ENCODE results near the gene CORO6.

CORO6 gene

DNA sequence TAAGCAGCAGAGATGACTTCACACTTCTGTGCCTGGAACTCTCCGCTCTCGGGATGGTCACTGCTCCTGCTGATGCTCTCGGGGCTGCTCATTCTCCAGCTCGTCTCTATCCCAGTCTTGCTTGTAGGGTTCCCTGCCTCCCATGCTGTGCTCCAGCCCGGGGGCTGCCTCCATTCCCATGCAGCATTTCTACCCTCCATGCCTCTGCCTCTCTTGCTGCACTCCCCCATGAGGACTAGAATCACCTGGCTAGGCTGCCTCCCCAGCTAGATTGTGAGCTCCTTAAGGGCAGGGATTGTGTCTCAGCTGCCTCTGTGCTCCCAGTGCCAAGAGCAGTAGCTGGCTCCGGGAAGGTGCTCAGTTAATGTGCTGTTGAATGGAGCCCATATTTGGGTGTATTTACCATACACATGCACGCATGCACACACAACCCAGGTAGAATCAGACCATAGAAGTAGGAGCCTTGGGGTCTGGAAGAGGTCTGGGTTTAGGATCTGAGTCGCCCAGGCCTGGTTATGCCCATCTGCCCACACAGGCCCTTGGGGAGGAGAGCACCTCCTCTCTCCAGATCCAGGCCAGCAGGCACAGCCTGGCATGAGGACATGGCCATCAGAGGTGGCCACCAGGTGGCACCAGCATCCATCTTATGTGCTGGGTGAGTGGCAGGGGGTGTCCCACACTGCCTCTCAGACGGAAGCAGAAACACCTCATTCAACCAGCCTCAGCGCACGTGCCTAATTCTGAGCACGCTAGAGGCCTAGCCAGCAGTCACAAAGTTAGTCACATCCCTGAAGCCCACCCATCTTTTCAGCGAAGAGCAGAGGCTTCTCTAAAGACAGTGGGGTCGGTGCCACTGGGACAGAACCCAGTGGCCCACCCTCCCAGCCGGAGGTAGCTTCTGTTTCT, 42.6 kb downstream of the CORO6 start:
- H3K36me3 ChIP-seq = peaks cover 72% of the 10 kb centered on the region
- H3K27ac ChIP-seq = no peak overlapping the region
- TF ChIP-seq, protein P1, sequence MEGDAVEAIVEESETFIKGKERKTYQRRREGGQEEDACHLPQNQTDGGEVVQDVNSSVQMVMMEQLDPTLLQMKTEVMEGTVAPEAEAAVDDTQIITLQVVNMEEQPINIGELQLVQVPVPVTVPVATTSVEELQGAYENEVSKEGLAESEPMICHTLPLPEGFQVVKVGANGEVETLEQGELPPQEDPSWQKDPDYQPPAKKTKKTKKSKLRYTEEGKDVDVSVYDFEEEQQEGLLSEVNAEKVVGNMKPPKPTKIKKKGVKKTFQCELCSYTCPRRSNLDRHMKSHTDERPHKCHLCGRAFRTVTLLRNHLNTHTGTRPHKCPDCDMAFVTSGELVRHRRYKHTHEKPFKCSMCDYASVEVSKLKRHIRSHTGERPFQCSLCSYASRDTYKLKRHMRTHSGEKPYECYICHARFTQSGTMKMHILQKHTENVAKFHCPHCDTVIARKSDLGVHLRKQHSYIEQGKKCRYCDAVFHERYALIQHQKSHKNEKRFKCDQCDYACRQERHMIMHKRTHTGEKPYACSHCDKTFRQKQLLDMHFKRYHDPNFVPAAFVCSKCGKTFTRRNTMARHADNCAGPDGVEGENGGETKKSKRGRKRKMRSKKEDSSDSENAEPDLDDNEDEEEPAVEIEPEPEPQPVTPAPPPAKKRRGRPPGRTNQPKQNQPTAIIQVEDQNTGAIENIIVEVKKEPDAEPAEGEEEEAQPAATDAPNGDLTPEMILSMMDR (IDR thresholded peaks at IDR 0.05; ENCODE audit: low read depth, low read length) = peak; percentile 96
- DNase-seq = peak; percentile 83
- H3K9me3 ChIP-seq (ENCODE audit: severe bottlenecking) = no peaks in the 10 kb centered on the region
- H3K4me3 ChIP-seq (ENCODE audit: low read depth, low read length) = no peak overlapping the region
- no peaks in the 10 kb centered on the region for H3K27me3 ChIP-seq (ENCODE audit: insufficient read depth, low read depth, severe bottlenecking)

DNA sequence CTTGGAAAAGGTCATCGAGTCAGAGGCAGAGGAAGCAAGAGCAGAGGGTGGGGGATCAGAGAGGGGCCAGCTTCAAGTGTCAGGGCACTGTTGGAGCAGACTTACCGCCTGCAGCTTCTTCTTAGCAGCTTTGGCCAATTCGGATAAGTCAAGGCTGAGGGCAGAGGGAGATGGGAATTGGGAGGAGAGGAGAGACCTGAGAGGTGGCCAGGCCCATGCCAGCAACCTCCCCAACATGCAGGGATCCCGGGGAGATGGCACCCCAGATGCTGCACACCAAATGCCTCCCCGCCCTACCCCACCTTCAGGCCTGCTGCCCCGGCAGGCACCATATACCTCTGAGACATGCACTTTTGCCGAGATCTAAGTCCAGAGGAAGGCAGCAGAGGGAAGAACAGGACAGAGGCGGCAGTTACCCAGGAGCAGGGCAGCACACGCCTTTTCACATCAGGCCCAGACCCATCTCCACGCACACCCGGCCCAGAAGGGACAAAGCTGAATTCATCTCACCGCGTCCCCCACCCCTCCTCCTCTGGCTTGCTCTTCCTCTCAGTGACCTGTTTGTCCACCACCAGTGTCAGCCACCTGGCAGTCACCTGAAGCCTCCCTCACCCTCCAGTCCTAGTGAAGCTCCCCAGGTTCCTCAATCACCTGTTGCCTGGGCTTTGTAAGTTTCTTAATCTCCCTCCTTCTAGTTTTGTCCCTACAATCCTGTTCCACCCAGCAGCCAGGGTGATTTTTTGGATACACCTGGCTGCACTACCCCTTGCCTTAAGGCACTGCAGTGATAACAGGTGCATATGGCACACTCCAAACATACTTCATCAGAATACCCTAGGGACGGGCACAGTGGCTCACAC, 43.9 kb downstream of the CORO6 start:
- no peaks in the 10 kb centered on the region for H3K27me3 ChIP-seq (ENCODE audit: insufficient read depth, low read depth, severe bottlenecking)
- peaks cover 83% of the 10 kb centered on the region for H3K36me3 ChIP-seq
- no peak overlapping the region for H3K27ac ChIP-seq
- no peaks in the 10 kb centered on the region for H3K9me3 ChIP-seq (ENCODE audit: severe bottlenecking)
- DNase-seq = no peak
- no peak overlapping the region for H3K4me3 ChIP-seq (ENCODE audit: low read depth, low read length)
- TF ChIP-seq, protein P1 (IDR thresholded peaks at IDR 0.05; ENCODE audit: low read depth, low read length) = no peak

DNA sequence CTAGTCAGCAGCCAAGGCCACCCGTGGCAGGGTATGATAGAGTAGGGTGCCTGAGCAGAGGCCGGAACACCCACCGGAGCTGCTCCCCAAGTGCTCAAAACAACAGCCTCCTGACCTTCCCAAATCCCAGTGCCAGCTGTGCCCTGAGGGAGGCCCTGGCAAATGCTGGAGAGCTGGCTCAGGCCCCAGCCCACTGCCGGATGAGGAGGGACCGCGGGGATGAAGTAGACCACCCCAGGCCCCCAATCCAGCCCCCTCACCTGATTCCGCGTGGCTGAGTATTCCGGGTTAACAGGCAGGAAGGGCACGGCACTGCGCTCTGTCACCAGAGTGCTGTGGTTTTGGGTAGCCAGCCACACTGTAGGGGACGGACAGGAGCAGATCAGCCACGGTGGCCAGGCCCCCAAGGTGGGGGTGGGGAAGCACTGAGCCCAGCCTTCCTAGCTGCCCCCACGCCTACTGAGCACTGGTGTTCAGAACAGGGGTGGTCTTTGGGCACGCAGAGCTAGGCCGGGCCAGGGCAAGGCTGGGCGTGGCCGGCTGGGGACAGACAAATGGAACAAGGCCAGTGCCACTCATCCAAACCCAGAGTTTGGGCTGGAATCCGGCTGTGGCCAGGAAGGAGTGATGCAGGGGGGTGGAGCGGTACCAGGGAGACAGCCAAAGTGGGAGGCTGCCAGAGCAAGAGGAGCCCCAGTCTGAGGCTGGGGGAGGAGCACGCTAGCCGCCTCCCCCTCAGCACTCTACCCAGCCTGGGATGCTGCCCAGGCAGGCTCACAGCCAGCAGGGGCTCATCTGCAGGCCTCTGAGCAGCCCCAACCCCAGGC, 45.1 kb downstream of the CORO6 start:
- Histone ChIP-seq H3K36me3 (peaks cover 82% of the 10 kb centered on the region), H3K27me3 (ENCODE audit: insufficient read depth, low read depth, severe bottlenecking) (no peaks in the 10 kb centered on the region), H3K4me3 (ENCODE audit: low read depth, low read length) (no peak overlapping the region), H3K27ac (no peak overlapping the region), H3K9me3 (ENCODE audit: severe bottlenecking) (no peaks in the 10 kb centered on the region)
- no peak for DNase-seq
- TF ChIP-seq, protein P1 (IDR thresholded peaks at IDR 0.05; ENCODE audit: low read depth, low read length) = no peak

DNA sequence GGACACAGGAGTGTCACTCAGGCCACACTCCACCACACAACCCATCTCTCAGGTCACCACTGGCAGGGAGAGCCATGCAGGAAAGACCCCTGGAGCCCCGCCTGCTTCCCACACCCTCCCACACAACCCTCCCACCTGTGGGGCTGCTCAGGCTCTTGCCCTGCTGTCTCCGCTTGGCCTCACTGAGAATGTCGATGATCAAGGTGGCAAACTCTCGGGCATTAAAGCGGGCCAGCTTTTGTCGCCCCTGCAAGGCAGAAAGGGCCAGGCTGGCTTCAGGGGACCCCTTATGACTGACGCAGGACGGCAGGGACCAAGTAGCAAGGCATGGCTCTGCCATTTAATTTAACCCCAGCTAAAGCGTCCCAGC, 45.7 kb downstream of the CORO6 start:
- TF ChIP-seq, protein P1 (IDR thresholded peaks at IDR 0.05; ENCODE audit: low read depth, low read length) = no peak
- no peak overlapping the region for H3K27ac ChIP-seq
- DNase-seq = no peak
- no peaks in the 10 kb centered on the region for H3K9me3 ChIP-seq (ENCODE audit: severe bottlenecking)
- no peaks in the 10 kb centered on the region for H3K27me3 ChIP-seq (ENCODE audit: insufficient read depth, low read depth, severe bottlenecking)
- H3K4me3 ChIP-seq (ENCODE audit: low read depth, low read length) = no peak overlapping the region
- peaks cover 80% of the 10 kb centered on the region for H3K36me3 ChIP-seq

DNA sequence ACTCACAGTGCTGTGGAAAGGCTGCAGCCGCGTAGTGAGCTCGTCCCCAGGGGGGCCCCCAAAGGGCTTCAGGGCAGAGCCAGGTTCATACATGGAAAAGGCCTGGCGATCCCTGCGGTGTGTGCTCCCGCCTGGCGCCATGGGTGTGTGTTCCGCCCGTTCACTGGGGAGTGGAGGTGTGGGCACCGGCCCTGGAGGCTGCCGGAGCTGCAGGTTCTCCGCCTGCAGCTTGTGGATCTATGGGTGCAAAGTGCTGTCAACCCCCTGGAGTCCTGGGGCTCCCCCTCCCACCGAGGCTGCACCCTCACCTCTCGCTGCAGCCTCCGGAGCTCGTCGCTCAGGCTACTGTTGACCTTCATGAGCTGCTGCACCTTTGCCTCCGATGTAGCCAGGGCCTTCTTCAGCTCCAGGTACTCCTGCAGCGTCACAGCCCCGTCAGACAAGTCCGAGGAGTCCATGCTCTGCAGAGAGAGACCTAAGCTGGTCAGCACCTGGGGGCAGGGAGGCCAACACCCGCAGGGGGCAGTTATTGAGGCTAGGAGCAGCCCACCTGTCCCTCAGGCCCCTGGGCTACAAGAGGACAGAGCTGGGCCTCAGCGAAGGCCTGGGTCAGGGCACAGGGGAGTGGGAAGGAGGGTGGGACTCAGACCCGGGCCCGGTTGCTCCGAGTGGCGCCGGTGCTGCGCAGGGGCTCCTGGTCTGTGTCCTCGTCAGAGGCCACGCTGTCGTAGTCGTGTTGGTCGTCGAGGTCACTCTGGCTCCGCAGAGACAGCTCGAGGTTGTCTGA, 46.3 kb downstream of the CORO6 start:
- Histone ChIP-seq H3K4me3 (ENCODE audit: low read depth, low read length) (no peak overlapping the region), H3K36me3 (peaks cover 80% of the 10 kb centered on the region), H3K9me3 (ENCODE audit: severe bottlenecking) (no peaks in the 10 kb centered on the region), H3K27ac (no peak overlapping the region), H3K27me3 (ENCODE audit: insufficient read depth, low read depth, severe bottlenecking) (no peaks in the 10 kb centered on the region)
- TF ChIP-seq, protein P1 (IDR thresholded peaks at IDR 0.05; ENCODE audit: low read depth, low read length) = no peak
- DNase-seq = no peak
